Mucosa of stomach (tissue), 1 donor: ENCODE measurements around the gene SPAG16.

Experiments
- H3K27me3 ChIP-seq: one replicate; pipeline ENCODE4 v1.7.0; 2013; ENCODE audit warnings: mild to moderate bottlenecking, low read length; ENCODE audit not compliant: control insufficient read depth, insufficient read depth
- H3K36me3 ChIP-seq: one replicate; pipeline ENCODE4 v1.7.0; 2013; ENCODE audit warnings: low read length; ENCODE audit not compliant: control insufficient read depth, insufficient read depth
- H3K4me1 ChIP-seq: one replicate; pipeline ENCODE4 v1.7.0; 2013; ENCODE audit warnings: mild to moderate bottlenecking, low read length; ENCODE audit not compliant: control insufficient read depth, insufficient read depth
- H3K4me3 ChIP-seq: one replicate; pipeline ENCODE4 v1.7.0; 2013; ENCODE audit warnings: low read length
- H3K9ac ChIP-seq: one replicate; pipeline ENCODE4 v1.7.0; 2013; ENCODE audit warnings: mild to moderate bottlenecking, low read length, moderate library complexity
- H3K9me3 ChIP-seq: one replicate; pipeline ENCODE4 v1.7.0; 2013; ENCODE audit warnings: mild to moderate bottlenecking, low read length, moderate library complexity; ENCODE audit not compliant: control insufficient read depth
- donor health status: Pancreatic carcinoma.

Gene SPAG16

GRCh38 chr2:214297423-214297822 lies 1013.2 kb downstream of the SPAG16 start:
- Histone ChIP-seq H3K9me3 (no peaks in the 10 kb centered on the region), H3K4me1 (no peaks in the 10 kb centered on the region), H3K36me3 (no peaks in the 10 kb centered on the region), H3K9ac (no peak overlapping the region), H3K4me3 (no peak overlapping the region), H3K27me3 (no peaks in the 10 kb centered on the region)

- Histone ChIP-seq H3K36me3 (no peaks in the 10 kb centered on the region), H3K4me3 (no peak overlapping the region), H3K27me3 (no peaks in the 10 kb centered on the region), H3K9me3 (no peaks in the 10 kb centered on the region), H3K4me1 (no peaks in the 10 kb centered on the region), H3K9ac (no peak overlapping the region)
These were observed 1026.1 kb downstream of the SPAG16 start for GRCh38 chr2:214310319-214310718.

- Histone ChIP-seq H3K27me3 (no peaks in the 10 kb centered on the region), H3K9me3 (no peaks in the 10 kb centered on the region), H3K36me3 (no peaks in the 10 kb centered on the region)
These were observed 1026.8 kb downstream of the SPAG16 start for GRCh38 chr2:214311031-214311533.

GRCh38 chr2:214311931-214312749 lies 1027.9 kb downstream of the SPAG16 start:
- no peaks in the 10 kb centered on the region for H3K4me1 ChIP-seq
- no peak overlapping the region for H3K9ac ChIP-seq
- H3K27me3 ChIP-seq: no peaks in the 10 kb centered on the region
- no peaks in the 10 kb centered on the region for H3K9me3 ChIP-seq
- H3K4me3 ChIP-seq: no peak overlapping the region
- no peaks in the 10 kb centered on the region for H3K36me3 ChIP-seq

More at GRCh38 chr2:214311031-214311533, 1026.8 kb downstream of the SPAG16 start:
- Histone ChIP-seq H3K9ac (no peak overlapping the region), H3K4me3 (no peak overlapping the region), H3K4me1 (no peaks in the 10 kb centered on the region)

DNA sequence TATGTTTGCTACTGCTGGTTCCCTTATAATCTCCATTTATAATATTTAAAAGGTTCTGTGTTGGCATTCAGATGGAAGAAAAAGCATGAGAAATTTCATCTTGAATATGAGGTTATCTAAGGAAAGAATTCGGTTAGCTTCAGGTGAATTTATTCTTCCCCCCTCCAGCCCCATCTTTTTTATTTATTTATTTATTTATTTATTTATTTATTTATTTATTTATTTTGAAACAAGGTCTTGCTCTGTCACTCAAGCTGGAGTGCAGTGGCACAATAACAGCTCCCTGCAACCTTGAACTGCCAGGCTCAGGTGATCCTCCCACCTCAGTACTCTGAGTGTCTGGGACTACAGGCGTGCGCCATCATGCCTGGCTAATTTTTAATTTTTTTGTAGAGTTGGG lies 1031.1 kb downstream of the SPAG16 start:
- no peaks in the 10 kb centered on the region for H3K9me3 ChIP-seq
- no peaks in the 10 kb centered on the region for H3K27me3 ChIP-seq
- H3K4me3 ChIP-seq: no peak overlapping the region
- H3K9ac ChIP-seq: no peak overlapping the region
- no peaks in the 10 kb centered on the region for H3K4me1 ChIP-seq
- H3K36me3 ChIP-seq: no peaks in the 10 kb centered on the region

DNA sequence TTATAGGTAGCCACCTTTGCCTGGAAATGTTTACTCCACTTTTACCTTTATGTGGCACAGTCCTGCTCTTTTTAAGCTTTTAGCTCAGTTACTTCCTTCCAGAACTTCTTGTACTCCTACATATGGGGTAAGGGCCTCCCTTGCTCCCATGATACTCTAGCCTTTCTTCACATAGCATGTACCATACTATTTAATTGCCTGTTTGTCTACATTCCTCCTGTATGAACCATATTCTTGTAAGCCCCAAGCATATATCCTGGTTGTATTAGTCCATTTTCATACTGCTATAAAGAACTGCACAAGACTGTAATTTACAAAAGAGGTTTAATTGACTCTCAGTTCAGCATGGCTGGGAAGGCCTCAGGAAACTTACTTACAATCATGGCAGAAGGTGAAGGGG lies 1035.9 kb downstream of the SPAG16 start:
- no peak overlapping the region for H3K4me3 ChIP-seq
- H3K4me1 ChIP-seq: no peaks in the 10 kb centered on the region
- H3K9ac ChIP-seq: no peak overlapping the region
- no peaks in the 10 kb centered on the region for H3K36me3 ChIP-seq
- no peaks in the 10 kb centered on the region for H3K9me3 ChIP-seq
- no peaks in the 10 kb centered on the region for H3K27me3 ChIP-seq

DNA sequence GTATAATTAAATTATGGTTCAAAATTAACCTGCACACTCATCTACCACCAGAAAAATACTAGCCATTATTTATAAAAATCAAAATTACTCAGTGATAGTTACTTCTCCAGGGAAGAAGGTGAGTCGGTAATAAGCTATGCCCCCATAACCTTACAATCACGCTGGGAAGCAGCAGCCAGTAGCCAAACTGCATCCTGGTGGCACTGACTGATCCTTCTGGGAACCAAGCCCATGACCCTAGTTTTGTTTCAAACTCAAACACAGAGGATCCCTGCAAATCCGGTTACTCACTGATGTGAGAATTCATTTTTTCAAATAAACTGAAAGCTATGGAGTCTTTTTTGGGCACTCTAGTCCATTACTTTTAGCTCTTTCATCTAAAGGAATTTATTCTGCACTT lies 1038.4 kb downstream of the SPAG16 start:
- Histone ChIP-seq H3K4me1 (no peaks in the 10 kb centered on the region), H3K36me3 (no peaks in the 10 kb centered on the region), H3K9ac (no peak overlapping the region), H3K9me3 (no peaks in the 10 kb centered on the region), H3K4me3 (no peak overlapping the region), H3K27me3 (no peaks in the 10 kb centered on the region)

DNA sequence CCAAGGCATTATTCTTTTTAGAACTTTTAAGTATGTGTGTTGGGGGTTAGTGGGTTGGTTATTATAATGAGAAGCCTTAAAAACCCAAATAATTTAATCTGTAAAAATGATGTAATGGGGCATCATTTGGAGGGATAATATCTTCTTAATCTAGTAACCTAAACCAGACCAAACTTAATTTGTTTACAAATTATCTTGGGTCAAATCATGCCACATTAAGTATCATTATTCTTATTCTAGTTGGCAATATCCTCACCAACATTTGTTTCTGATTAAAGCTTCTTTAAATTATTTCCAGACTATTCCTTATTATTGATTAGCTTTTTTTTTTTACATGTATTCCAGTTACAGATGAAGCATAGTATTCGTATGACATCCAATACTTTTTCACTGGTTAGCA lies 1041.1 kb downstream of the SPAG16 start:
- Histone ChIP-seq H3K27me3 (no peaks in the 10 kb centered on the region), H3K4me1 (no peaks in the 10 kb centered on the region), H3K36me3 (no peaks in the 10 kb centered on the region), H3K4me3 (no peak overlapping the region), H3K9ac (no peak overlapping the region), H3K9me3 (no peaks in the 10 kb centered on the region)

DNA sequence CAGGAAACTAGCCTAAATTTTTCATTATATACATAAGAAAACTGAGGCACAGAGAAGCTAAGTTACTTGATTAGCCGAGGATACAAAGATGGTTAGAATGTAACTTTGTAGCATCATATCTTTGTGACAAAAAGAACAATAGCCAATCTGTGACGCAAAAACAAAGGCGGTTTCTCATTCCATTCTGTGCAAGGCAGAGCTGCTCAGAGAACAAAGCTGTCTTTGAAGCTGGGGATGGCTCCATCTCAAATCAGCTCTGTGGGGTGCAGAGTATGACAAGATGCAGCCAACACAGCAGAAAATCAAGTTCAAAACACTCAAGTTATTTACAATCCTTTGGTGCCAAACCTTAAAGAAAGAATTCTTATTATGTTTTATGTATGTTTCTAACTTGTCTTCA lies 1044.7 kb downstream of the SPAG16 start:
- Histone ChIP-seq H3K9me3 (no peaks in the 10 kb centered on the region), H3K4me1 (no peaks in the 10 kb centered on the region), H3K36me3 (no peaks in the 10 kb centered on the region), H3K9ac (no peak overlapping the region), H3K4me3 (no peak overlapping the region), H3K27me3 (no peaks in the 10 kb centered on the region)

DNA sequence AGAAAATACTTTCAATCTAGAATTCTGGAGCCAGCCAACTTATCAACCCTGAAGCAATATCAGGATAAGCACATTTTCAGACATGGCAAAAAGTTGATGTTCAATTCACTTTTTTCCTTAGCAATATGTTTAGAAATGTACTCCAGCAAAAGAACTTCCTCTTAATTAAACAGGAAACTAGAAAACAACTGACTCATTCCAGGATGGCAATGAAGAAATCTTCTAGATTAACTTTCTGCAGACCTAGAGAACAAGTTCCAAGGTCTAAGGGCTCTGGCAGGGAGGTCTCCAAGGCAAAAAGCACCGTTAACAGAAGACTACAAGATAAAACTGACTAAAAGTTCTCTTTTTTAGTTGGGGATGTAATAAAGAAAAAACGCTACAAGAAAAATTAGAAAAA lies 1057.4 kb downstream of the SPAG16 start:
- Histone ChIP-seq H3K36me3 (no peaks in the 10 kb centered on the region), H3K4me3 (no peak overlapping the region), H3K9me3 (no peaks in the 10 kb centered on the region), H3K4me1 (no peaks in the 10 kb centered on the region), H3K9ac (no peak overlapping the region), H3K27me3 (no peaks in the 10 kb centered on the region)

GRCh38 chr2:214358506-214358905 lies 1074.2 kb downstream of the SPAG16 start:
- Histone ChIP-seq H3K4me1 (no peaks in the 10 kb centered on the region), H3K9ac (no peak overlapping the region), H3K36me3 (no peaks in the 10 kb centered on the region), H3K4me3 (no peak overlapping the region), H3K9me3 (no peaks in the 10 kb centered on the region), H3K27me3 (no peaks in the 10 kb centered on the region)

- Histone ChIP-seq H3K36me3 (no peaks in the 10 kb centered on the region), H3K27me3 (no peaks in the 10 kb centered on the region), H3K4me1 (no peaks in the 10 kb centered on the region), H3K4me3 (no peak overlapping the region), H3K9me3 (no peaks in the 10 kb centered on the region), H3K9ac (no peak overlapping the region)
These were observed 1076.9 kb downstream of the SPAG16 start for GRCh38 chr2:214361116-214361515.
